GM21717 (cell line): ENCODE results near the gene CRPPA.
A peak's percentile ranks its signal among the peaks of the same experiment; 100 is the strongest.
"Not testable (repeated sequence)": the region's sequence is repeated elsewhere in the genome, so short reads cannot be mapped to it uniquely, and the experiment has no call there.

Source experiments
- ATAC-seq: cut with Tn5 transposase; IDR thresholded peaks from one replicate; pipeline ENCODE4 v1.9.1; 2021; ENCODE audit warnings: mild to moderate bottlenecking, moderate library complexity; ENCODE audit not compliant: unreplicated experiment

CRPPA gene

DNA sequence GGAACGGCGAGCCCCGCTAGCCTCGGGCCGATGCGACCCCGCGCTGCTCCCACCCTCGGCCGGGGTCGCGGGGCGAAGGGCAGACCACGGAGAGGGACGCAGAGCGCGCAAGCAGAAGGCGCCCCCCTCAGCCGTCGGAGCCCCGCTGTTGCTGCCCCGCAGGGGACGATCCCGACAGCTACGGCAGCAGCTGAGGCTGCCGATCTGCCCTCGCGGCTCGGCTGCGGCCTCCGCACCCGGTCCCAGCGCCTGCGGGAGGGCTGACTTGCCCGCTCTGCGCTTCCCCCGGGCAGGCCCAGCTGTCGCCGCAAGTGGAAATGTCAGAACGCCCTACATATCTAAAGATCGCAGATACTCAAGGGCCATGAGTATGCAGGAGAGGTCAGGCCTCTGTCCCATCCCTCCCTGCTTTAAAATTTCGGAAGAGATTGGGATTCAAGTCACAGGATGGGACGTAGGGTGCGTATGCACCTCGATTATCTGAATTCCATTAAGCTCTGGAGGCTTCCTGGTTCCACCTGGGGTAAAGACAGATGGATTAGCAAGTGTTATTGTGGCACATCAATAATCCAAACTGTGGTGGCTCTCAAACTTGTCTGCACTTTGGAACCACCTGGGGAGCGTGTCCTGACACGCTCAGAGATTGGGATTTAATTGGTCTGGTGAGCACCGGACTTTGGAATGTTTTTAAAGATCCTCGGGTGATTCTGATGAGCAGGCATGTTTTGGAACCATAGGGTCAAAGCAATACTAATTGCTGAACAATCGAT, at the start of gene CRPPA:
TSS of gene CRPPA (minus strand) at position 206 of the 770 bp plus-strand sequence. CDS start 216 bp downstream, outside the sequence.
- peak; percentile 2 for ATAC-seq

DNA sequence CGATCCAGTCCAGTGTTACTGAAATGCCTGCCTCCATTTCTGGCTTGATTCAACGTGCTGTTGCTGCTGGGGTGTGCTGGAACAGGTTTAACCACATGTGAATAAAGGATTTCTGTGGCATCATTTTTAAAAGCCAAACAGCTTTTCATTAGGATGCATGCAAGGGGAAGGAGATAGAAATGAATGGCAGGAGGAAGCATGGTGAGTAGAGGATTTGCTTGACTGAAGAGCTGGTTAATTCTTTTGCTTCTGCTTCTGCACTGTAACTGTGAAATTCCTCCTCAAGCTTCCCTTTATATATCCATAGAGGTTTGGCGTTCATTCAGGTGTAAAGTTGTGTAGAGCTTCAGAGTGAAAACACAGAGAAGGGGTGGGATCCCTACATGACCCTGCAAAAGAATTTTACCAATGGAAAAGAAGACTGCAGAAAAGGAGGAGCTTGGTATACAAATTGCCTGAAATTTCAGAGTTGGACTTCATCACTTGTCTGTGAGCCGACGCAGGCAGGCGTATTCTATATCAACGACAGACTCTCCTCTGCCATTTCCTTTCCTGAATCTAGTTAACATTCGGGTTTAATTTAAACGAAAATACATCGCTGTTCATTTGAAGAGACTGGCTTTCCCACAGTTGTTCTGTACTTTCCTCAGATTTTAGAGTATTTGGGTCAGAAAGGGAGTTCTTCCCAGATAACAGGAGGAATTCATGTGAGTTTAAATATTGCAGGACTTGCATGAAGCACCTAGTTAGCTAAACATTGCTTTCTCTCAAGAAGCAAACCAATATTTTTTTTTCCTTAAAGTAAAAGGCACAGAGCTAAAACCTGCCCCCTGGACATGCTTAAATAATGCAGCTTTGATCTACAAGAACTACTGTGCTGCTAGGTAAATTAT, 44.4 kb upstream of the CRPPA start, which contains the start of gene SOSTDC1:
TSS of gene SOSTDC1 (minus strand) at position 270 of the 893 bp plus-strand sequence. CDS start at position 200, 70 bp downstream.
- ATAC-seq, result no peak

DNA sequence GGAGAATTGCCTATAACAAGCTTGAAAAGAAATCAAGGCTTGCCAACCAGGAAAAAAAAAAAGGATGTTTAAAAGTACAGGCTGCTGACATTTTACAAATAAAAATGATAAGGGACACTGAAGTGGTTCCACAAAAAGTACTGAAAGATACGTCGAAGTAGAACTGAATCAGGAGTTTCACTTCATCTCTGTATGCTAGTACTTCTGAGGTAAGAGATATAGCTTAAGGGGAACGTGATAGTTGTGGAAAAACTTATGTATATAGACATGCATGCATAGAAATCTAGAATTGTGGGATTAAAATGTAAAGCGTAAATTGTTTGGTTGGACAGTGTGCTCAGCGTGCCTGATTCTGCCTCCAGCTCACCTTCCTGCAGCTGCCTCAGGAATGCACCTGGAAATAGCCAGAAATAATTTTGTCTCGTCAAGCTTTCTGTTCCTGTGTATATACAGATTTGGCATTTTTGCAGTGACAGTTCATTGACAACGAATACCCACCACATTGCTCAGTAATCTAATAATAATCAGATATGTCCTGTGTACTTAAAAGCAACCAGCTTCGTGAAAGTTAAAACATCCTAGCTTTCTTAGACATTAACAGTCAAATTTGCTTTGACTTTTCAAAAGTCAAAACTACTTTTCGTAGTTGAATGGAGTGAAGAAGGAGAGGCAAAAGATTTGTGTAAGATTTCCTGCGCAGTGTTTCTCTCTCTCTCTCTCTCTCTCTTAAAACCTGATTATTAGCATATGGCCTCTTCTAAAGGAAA, 42.8 kb upstream of the CRPPA start:
- ATAC-seq, result no peak

DNA sequence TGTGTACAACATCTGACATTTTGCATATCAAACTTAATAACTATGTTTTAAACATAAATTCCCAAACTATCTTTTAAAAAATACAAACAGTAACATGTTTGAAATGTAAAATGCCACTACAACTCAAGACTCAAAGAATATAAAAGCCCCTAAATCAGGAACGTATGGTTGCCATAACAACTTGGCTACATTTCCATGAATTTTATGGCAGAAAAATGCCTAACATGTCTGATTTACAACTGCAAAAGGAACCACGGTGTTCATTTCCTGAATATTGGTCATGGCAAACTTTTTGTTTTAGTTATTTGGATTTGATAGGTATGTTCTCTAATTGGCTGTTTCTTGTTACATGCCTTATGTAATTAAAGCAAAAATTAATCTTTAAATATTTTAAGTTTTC, 42.2 kb upstream of the CRPPA start:
- ATAC-seq, result no peak

DNA sequence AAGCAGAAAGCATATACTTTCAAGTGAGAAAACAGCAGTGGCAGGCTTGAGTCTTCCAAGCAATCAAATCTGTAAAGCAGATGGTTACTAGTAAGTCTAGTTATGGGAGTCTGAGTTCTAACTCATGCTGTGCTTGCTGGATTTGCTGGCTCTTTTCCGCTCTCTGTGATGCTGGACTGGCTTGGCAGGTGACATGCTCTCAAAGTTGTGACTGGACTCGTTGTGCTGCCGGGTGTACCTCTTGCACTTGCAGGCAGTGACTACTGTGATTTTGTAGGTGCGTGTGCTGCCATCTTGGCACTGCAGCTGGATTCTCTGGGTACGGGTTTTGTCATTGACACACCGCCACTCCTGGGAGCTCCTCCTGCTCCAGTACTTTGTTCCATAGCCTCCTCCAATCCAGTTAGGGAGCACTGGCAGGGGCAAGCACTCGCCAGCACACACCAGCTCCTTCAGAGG, 41.1 kb upstream of the CRPPA start:
- ATAC-seq, result no peak

DNA sequence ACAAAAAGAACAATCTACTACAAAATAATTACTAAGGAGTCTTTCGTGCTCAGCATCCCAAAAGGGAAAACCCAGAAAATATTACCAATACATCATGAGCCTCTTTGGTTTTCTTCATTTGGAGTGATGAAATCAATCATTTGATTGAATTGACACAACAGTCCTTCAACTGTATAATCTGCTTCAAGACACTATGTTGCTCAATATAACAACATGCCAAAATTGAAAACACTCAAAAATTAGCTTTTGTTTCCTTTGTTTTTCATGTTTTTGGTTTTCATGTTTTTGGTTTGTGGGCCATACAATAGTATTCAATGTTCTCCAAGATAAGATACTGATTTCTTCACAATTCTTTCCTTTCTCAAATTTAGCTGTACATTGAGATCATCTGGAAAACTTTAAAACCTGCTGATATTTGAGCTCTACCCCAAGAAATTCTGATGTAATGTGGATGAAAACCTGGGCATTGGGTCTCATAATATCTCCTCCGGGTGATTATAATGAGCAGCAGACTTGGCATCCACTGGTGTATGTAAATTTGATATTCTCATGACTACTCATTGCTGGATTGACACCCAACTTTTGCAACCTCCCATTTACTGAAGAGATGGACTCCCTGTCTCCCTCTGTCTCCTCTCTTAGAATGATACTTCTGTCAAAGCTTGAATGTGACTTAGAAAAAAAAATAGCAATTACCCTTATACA, 39.6 kb upstream of the CRPPA start:
- no peak for ATAC-seq

DNA sequence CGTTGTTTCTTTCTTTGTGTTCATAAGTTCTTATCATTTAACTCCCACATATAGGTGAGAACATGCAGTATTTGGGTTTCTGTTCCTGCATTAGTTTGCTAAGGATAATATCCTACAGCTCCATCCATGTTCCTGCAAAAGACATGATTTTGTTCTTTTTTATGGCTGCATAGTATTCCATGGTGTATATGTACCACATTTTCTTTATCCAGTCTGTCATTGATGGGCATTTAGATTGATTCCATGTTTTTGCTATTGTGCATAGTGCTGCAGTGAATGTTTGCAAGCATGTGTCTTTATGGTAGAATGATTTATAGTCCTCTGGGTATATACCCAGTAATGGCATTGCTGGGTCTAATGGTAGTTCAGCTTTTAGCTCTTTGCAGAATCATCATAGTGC, 35.0 kb upstream of the CRPPA start:
- ATAC-seq, result not testable (repeated sequence)

DNA sequence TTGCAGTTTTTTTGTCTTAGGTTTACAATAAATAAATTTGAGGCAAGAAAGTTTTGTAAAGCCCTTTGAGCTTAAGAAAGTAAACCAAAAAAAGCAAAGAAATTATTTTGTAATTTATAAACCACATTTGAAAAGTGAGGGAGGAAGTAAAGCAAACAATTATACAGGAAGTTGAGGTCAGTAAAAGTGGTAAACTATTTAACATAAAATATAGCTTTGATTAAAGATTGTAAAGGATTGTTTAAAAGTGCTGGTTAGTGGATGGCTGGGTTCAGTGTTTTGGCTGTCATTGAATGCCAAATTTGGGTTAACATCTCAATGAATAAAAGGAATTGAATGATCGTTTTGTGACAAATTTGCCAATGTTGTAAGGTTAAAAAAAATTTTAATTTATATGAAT, 34.3 kb upstream of the CRPPA start:
- no peak for ATAC-seq

DNA sequence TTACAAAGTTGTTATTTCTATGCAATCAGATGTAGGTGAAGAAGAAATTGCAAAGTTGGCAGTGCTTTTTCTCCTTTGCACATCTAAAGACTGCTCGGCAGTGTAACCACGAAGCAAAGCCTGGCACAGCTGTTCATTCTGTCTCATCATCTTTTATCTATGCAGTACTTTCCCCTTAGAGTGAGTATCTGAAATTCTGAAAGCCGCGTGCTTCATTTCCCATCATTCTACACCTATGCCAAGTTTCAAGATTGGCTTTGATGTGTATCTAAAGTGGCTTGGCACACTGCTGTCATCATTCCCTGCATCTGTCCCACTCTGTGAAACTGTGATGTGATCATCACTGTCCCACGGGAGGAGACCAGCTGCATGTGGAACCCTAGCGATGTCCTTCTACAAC, 29.0 kb upstream of the CRPPA start:
- no peak for ATAC-seq

DNA sequence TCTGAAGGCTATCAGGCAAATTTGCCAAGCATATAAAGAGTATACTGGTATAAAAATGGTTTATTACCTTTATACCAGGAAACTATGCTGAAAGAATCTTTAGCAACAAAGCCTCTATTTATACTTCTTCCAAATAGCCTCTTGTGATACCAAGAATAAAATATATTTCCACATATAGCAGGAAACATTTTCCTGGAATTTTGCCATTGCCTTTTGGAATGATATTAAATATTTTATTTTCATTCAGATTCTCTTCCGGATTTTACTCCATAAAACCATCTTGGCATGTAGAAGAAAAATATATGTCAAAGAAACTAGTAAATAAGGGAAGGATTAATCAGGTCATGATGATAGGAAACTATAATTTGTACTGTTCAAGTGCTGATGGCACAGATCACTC, 26.5 kb upstream of the CRPPA start:
- no peak for ATAC-seq

DNA sequence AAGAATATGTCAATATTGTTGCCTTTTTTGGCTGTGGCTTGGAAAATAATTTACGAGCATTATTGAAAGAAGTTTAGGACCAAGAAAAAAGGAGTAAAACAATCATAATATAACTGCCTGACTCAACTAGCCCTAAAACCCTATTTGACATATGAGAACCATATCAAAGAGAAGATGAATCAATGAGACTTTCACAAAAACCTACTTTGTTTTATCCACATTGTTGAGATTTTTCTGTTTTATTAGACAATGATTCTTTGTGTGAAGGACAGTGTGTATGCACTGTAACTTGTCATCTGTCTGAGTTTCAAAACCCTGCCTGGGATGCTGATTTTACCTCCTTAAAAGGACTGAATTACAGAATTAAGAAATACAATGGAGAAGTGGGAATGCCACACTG, 25.2 kb upstream of the CRPPA start:
- no peak for ATAC-seq

DNA sequence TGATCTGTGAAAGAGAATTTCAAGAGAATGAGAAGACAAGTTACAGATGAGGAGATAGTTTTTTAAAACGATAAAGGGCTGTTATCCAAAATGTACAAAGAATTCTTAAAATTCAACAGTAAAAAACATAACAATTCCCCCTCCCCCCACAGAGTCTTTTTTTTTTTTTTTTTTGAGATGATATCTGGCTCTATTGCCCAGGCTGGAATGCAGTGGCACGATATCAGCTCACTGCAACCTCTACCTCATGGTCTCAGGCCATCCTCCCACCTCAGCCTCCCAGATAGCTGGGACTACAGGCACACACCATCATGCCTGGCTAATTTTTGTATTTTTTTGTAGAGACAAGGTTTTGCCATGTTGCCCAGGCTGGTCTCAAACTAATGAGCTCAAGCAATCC, 22.5 kb upstream of the CRPPA start:
- not testable (repeated sequence) for ATAC-seq

DNA sequence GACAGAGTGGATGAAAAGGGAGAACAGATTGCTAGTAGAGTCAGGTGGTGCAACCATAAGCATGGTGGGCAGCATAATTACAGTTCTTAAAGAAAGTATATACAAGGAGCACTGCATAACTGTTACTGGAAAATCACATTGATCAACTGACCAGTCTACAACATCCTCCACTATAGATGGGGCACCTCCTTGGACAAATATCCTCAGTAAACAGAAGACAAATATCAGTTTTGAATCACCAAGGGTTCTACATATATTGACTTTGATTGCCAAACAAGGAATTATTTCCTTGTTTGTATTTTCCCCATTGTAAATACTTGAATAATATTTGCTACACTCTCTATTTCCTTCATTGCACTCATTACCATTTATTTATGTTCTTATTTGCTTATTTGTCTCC, 17.6 kb upstream of the CRPPA start:
- no peak for ATAC-seq

DNA sequence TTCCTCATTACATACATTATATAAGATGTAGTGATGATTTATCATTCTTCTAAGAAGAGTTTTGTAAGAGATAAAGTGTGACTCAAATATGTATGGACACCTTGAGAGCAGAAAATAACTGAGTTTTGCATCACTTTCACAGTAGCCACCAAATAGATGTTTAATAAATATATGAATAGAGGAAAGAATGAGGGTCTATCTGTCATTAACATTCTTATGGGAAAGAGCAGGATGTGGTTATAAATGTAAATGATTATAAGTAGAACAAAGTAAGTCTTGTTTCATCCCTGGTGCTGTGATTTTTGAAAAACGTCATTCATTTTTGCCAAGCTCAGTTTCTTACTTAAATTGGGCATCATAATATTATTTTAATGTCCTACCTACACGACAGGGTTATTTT, 15.0 kb upstream of the CRPPA start:
- no peak for ATAC-seq

DNA sequence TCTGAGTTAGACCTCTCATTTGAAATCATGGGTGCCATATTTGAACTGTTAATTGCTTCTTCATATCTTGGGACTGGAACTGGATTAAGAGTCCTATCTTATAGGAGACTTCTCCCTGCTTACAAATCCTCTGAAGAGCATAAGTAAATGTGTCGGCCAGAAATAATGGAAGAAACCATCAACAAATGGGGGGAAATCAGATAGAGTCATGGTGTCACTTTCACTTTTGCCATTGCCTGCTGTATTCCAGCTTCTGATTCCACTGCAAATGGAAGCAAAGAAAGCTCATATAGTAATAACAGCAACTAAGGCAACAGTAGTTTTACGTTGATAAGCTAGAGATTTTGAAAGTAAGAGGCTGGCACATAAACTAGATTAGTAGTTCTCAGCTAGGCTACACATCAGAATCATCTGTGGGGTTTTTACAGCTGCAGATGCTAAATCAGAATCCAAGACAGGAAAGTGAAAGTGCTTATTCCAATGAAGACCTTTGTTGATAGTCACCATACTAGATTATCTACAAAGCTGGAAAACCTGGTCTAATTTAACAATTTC, 12.3 kb upstream of the CRPPA start:
- no peak for ATAC-seq

DNA sequence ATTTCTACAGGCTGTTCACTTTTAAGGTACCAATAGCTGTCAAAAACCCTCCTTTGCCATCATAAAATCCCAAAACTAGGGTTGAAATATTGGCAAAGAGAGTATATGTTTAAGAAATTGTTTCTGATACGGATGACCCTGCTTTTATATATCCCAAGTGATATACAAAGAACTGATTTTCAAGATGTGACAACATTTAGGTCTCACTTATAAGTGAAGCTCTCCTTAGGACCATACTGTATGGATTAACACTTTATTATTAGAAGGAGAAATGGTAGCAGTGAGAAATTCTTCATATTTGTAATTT, 11.0 kb upstream of the CRPPA start:
- no peak for ATAC-seq

DNA sequence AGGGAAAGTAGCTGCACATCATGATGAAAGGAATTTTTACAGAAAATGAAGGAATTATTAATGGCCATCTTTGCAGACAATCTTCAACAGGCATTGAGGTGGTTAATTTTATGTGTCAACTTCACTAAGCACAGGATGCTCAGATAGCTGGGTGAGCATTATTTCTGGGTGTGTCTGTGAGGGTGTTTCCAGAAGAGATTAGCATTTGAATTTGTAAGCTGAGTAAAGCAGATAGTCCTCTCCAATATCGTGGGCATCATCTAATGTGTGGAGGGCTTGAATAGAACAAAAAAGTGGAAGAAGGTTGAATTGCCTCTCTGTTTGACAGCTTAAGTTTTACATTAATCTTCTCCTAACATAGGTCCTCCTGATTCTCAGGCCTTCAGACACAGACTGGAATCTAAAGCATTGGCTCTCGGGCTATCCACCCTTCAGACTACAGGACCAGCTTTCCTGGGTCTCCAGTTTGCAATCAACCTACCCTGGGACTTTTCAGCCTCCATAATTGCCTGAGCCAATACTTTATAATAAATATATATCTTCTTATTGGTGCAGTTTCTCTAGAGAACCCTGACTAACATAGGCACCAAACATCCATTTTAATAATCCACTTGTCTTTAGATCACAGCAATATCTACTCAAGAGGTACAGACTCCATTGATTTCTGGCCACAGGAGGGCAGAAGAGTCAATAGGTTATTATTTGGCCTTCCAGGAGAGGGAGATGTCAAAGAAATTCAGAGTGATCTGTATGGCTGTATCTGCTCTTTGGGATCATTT, 10.5 kb upstream of the CRPPA start:
- ATAC-seq, result no peak

DNA sequence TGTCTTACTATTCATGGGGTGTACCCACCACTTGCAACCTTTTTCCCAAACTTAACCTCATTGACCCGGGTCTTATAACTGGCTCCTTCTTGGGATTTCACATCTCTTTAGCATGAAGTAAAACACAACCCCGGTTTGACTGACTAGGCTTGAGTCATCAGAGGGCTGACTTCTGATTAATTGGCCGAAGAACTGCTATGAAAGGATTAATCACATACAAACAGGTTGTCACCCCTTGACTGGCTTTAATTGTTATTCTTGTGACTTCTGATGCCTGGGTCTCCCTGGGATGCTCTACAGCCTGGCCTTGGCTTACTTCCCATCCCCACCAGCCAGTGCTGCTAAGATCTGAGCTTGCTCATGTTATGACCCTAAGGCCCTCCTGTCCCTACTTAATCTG, 8.8 kb upstream of the CRPPA start:
- ATAC-seq, result no peak

DNA sequence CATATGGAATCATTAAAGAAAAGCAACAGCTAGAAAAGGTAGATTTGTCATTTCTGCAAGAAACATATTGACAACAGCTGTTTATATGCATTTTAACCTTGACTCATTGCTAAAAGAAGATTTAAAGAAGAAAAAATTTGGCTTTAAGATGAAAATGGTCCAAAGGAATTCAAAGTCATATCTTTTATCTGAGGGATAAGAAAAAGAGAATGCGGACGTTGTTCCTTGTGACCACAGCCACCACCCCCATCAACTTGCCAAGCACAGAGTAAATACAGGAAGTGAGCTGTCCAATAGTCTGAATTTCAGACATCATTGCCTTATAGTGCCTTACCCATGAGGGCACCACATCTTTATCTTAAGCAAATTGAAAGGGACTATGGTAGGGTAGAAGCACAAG, 7.3 kb upstream of the CRPPA start:
- no peak for ATAC-seq

DNA sequence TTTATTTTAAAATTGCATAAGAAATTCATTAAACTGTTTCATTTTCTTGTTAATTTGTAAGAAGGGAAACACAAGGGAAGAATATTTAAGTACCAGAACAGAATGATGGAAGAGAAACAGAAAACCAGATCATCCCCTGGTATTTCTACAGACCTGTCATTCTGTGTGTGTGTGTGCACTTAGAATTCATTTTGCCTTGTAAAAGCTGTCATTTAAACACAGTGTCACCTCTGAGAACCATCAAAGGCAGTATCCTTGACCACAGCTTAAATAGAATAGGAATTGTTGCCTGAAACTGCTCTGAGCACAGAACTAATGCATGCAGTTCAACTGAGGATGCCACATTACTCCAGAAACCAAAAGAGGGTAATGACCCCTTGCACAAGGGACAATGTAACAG, 6.8 kb upstream of the CRPPA start:
- no peak for ATAC-seq
